H9 (cell line): ENCODE measurements around the gene L3MBTL4. TPM values are rescaled to one million over a fixed set of nuclear protein-coding genes. Genes with fewer than 3 reads are reported as not detected.

ENCODE experiments used
- DNase-seq: peaks from one replicate; pipeline ENCODE4 v3.0.0-alpha.2; 2017
- H2AFZ ChIP-seq: one replicate; pipeline ENCODE4 v1.6.1; 2013; ENCODE audit warnings: mild to moderate bottlenecking, low read length, control low read depth, moderate library complexity
- H2AK5ac ChIP-seq: 2 replicates; pipeline ENCODE4 v1.6.1; 2013; ENCODE audit warnings: low read length, control low read depth, mixed read lengths; ENCODE audit not compliant: insufficient read length
- H2BK120ac ChIP-seq: one replicate; pipeline ENCODE4 v1.6.1; 2013; ENCODE audit warnings: low read depth, mild to moderate bottlenecking, low read length, control low read depth, inconsistent platforms; ENCODE audit not compliant: poor library complexity, severe bottlenecking
- H2BK12ac ChIP-seq: 2 replicates; pipeline ENCODE4 v1.6.1; 2013; ENCODE audit warnings: low read length, control low read depth, mixed read lengths, low read depth; ENCODE audit not compliant: insufficient read length
- H2BK15ac ChIP-seq: 2 replicates; pipeline ENCODE4 v1.6.1; 2013; ENCODE audit warnings: low read depth, low read length, control low read depth
- H2BK20ac ChIP-seq: one replicate; pipeline ENCODE4 v1.6.1; 2013; ENCODE audit warnings: low read depth, mild to moderate bottlenecking, low read length, control low read depth, inconsistent platforms; ENCODE audit not compliant: poor library complexity, severe bottlenecking
- H2BK5ac ChIP-seq: 2 replicates; pipeline ENCODE4 v1.6.1; 2013; ENCODE audit warnings: low read length, control low read depth, mixed read lengths; ENCODE audit not compliant: insufficient read length
- H3K14ac ChIP-seq: 2 replicates; pipeline ENCODE4 v1.6.1; 2013; ENCODE audit warnings: low read length, control low read depth; ENCODE audit not compliant: insufficient read depth
- H3K18ac ChIP-seq: 2 replicates; pipeline ENCODE4 v1.6.1; 2013; ENCODE audit warnings: low read depth, mild to moderate bottlenecking, mixed read lengths, low read length, control low read depth; ENCODE audit not compliant: insufficient read length
- H3K23ac ChIP-seq: 2 replicates; pipeline ENCODE4 v1.6.1; 2013; ENCODE audit warnings: low read length, control low read depth, mixed read lengths, low read depth; ENCODE audit not compliant: insufficient read length
- H3K23me2 ChIP-seq: 2 replicates; pipeline ENCODE4 v1.6.1; 2013; ENCODE audit warnings: low read depth, mild to moderate bottlenecking, mixed read lengths, low read length, control low read depth; ENCODE audit not compliant: insufficient read length, poor library complexity, severe bottlenecking
- H3K27ac ChIP-seq: 2 replicates; pipeline ENCODE4 v1.5.1; 2013; ENCODE audit warnings: low read length, control low read depth, mixed read lengths, low read depth; ENCODE audit not compliant: insufficient read length
- H3K27me3 ChIP-seq: 2 replicates; pipeline ENCODE4 v1.6.1; 2013; ENCODE audit warnings: low read length, control low read depth, inconsistent platforms; ENCODE audit not compliant: insufficient read depth
- H3K4ac ChIP-seq: 2 replicates; pipeline ENCODE4 v1.6.1; 2013; ENCODE audit warnings: low read depth, mild to moderate bottlenecking, control low read depth, inconsistent platforms, low read length, moderate library complexity
- H3K4me1 ChIP-seq: 2 replicates; pipeline ENCODE4 v1.6.1; 2013; ENCODE audit warnings: low read length, control low read depth, inconsistent platforms; ENCODE audit not compliant: insufficient read depth
- H3K4me2 ChIP-seq: 2 replicates; pipeline ENCODE4 v1.6.1; 2013; ENCODE audit warnings: low read length, control low read depth, mixed read lengths; ENCODE audit not compliant: insufficient read length, insufficient read depth
- H3K56ac ChIP-seq: 2 replicates; pipeline ENCODE4 v1.6.1; 2013; ENCODE audit warnings: low read depth, mild to moderate bottlenecking, mixed read lengths, low read length, control low read depth; ENCODE audit not compliant: insufficient read length
- H3K79me1 ChIP-seq: 2 replicates; pipeline ENCODE4 v1.6.1; 2013; ENCODE audit warnings: low read depth, mild to moderate bottlenecking, moderate library complexity, low read length, control low read depth, inconsistent platforms; ENCODE audit not compliant: insufficient read depth, poor library complexity, severe bottlenecking
- H3K79me2 ChIP-seq: 2 replicates; pipeline ENCODE4 v1.6.1; 2013; ENCODE audit warnings: low read length, control low read depth, inconsistent platforms; ENCODE audit not compliant: insufficient read depth
- H3K9ac ChIP-seq: 2 replicates; pipeline ENCODE4 v1.6.1; 2013; ENCODE audit warnings: low read length, control low read depth, mixed read lengths; ENCODE audit not compliant: insufficient read length; ENCODE audit errors: extremely low read depth
- H3K9me3 ChIP-seq: one replicate; pipeline ENCODE4 v1.6.1; 2013; ENCODE audit warnings: low read depth, low read length, inconsistent platforms; ENCODE audit not compliant: control insufficient read depth
- H3T11ph ChIP-seq: one replicate; pipeline ENCODE4 v1.6.1; 2013; ENCODE audit warnings: mild to moderate bottlenecking, low read length, control low read depth, inconsistent platforms
- H4K20me1 ChIP-seq: one replicate; pipeline ENCODE4 v1.6.1; 2013; ENCODE audit not compliant: control insufficient read depth, insufficient read length, insufficient read depth
- H4K5ac ChIP-seq: 2 replicates; pipeline ENCODE4 v1.6.1; 2013; ENCODE audit warnings: low read depth, mild to moderate bottlenecking, mixed read lengths, low read length, control low read depth; ENCODE audit not compliant: insufficient read length
- H4K8ac ChIP-seq: replicated peaks from 2 replicates; pipeline ENCODE4 v1.6.1; 2013; ENCODE audit warnings: low read length, control low read depth, mixed read lengths, low read depth; ENCODE audit not compliant: insufficient read length
- H4K91ac ChIP-seq: 2 replicates; pipeline ENCODE4 v1.6.1; 2013; ENCODE audit warnings: low read depth, mild to moderate bottlenecking, moderate library complexity, mixed read lengths, low read length, control low read depth; ENCODE audit not compliant: insufficient read length
- H3K27ac Mint-ChIP-seq, 3 experiments: 2 replicates in 2 of 3; 3 replicates in 1 of 3; pipeline ENCODE4 v1.8.0; 2020 to 2021; ENCODE audit warnings: mixed read lengths in 3 of 3, mild to moderate bottlenecking in 1 of 3, moderate library complexity in 1 of 3
- H3K27me3 Mint-ChIP-seq: 2 replicates; pipeline ENCODE4 v1.8.0; 2021; ENCODE audit warnings: low read depth, mild to moderate bottlenecking, moderate library complexity, mixed read lengths
- H3K36me3 Mint-ChIP-seq, 3 experiments: 2 replicates in 2 of 3; 3 replicates in 1 of 3; pipeline ENCODE4 v1.8.0; 2020 to 2021; ENCODE audit warnings: low read depth in 3 of 3, mixed read lengths in 3 of 3; ENCODE audit not compliant: insufficient read depth in 1 of 3
- H3K4me1 Mint-ChIP-seq, 2 experiments: 2 replicates each; pipeline ENCODE4 v1.8.0; 2020; ENCODE audit warnings: mixed read lengths in 2 of 2
- H3K4me3 Mint-ChIP-seq, 2 experiments: 2 replicates in 1 of 2; 3 replicates in 1 of 2; pipeline ENCODE4 v1.8.0; 2020 to 2021; ENCODE audit warnings: mild to moderate bottlenecking in 2 of 2, mixed read lengths in 2 of 2, moderate library complexity in 1 of 2
- H3K9me3 Mint-ChIP-seq, 2 experiments: 2 replicates in 1 of 2; 3 replicates in 1 of 2; pipeline ENCODE4 v1.8.0; 2020; ENCODE audit warnings: mild to moderate bottlenecking in 2 of 2, mixed read lengths in 2 of 2, moderate library complexity in 1 of 2
- CTCF ChIP-seq: fragments of 200-600 bp; sonication (generic); conservative IDR thresholded peaks from 3 replicates; pipeline ENCODE4 v1.8.0; 2021; ENCODE audit warnings: antibody characterized with exemption, mild to moderate bottlenecking
- WGBS: extraction: QIAGEN DNeasy Blood & Tissue Kit; methylation state at CpG from one replicate; pipeline ENCODE4 v1.1.7; 2013; ENCODE audit warnings: missing lambda C conversion rate, low lambda C conversion rate, mixed read lengths; ENCODE audit not compliant: insufficient read length; ENCODE audit errors: extremely low coverage; 5-methylcytosine and 5-hydroxymethylcytosine counted together
- total RNA-seq: library from RNA; stranded (reverse); gene quantifications from 2 replicates; pipeline ENCODE4 v1.2.1, GENCODE V29; 2021

Gene L3MBTL4
- total RNA-seq, 1 experiment from 2014 or later: 1.9 TPM

GRCh38 chr18:6412933-6413472, 1.7 kb downstream of the L3MBTL4 start:
- no peak overlapping the region for H2BK120ac ChIP-seq
- no peak overlapping the region for H3K14ac ChIP-seq
- H3K23ac ChIP-seq: no peak overlapping the region
- H2BK15ac ChIP-seq: no peak overlapping the region
- Mint-ChIP-seq H3K4me1 (peaks cover 7 to 9% of the 10 kb centered on the region in 2 experiments), H3K36me3 (no peaks in the 10 kb centered on the region; a peak in 1 of 7 replicates), H3K9me3 (peaks cover 0 to 2% of the 10 kb centered on the region in 2 experiments; a peak in 1 of 5 replicates), H3K27me3 (peaks cover 41% of the 10 kb centered on the region), H3K27ac (no peak overlapping the region), H3K4me3 (peak overlapping the region in 1 of 2 experiments; percentile 81; a peak in 3 of 5 replicates)
- no peak overlapping the region for H4K8ac ChIP-seq
- H4K5ac ChIP-seq: no peak overlapping the region
- H3T11ph ChIP-seq: no peak overlapping the region
- no peak overlapping the region for H3K27ac ChIP-seq
- no peak overlapping the region for H2BK5ac ChIP-seq
- no peak overlapping the region for H3K4ac ChIP-seq
- no peaks in the 10 kb centered on the region for H3K79me1 ChIP-seq
- no peaks in the 10 kb centered on the region for H4K20me1 ChIP-seq
- peaks cover 2% of the 10 kb centered on the region; the same call in 1 of the 2 replicates for H3K4me1 ChIP-seq
- H4K91ac ChIP-seq: no peak overlapping the region
- no peak for DNase-seq
- no peak overlapping the region for H3K18ac ChIP-seq
- no peak overlapping the region for H2BK12ac ChIP-seq
- H3K23me2 ChIP-seq: peaks cover 8% of the 10 kb centered on the region
- H3K79me2 ChIP-seq: no peaks in the 10 kb centered on the region
- no peak overlapping the region for H3K56ac ChIP-seq
- H2AK5ac ChIP-seq: no peak overlapping the region
- no peaks in the 10 kb centered on the region for H3K9me3 ChIP-seq
- no peak overlapping the region for H3K9ac ChIP-seq
- no peak overlapping the region for H3K4me2 ChIP-seq
- WGBS: no CpG with 5 or more reads among the region's 3 CpGs
- H2BK20ac ChIP-seq: no peak overlapping the region
- peaks cover 3% of the 10 kb centered on the region; the same call in 1 of the 2 replicates for H3K27me3 ChIP-seq
- H2AFZ ChIP-seq: no peak overlapping the region
- TF ChIP-seq CTCF: no peak
